ENCODE measurements around the gene IKZF1. TPM values are rescaled to one million over a fixed set of nuclear protein-coding genes. Genes with fewer than 3 reads are reported as not detected.
A peak's percentile ranks its signal among the peaks of the same experiment; 100 is the strongest.

Gene IKZF1
- total and polyA plus RNA-seq, 9 of the 15 experiments (the other 6 are each of a cell fraction or from before 2014, with no cell fraction given) = 12.6 to 85.3 (median 44.7) TPM

DNA sequence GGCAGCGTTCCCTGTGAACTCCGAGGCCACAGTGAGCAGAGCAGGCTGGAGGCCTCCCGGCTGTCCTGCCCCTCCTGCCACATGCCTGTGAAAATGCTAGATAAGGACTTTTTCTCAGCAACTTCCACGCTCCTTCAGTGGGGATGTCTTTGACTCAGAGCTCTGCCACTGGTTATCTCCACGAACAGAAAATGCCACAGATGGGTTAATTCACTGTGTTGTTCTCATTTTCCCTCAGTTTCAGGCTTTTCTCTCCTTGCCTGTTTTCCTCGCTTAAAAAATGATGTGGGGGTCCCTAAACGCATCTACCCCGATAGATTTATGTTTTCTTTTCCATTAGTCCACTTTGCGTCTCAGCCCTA lies 51.3 kb downstream of the IKZF1 start (continued):
- TF ChIP-seq, protein P1, sequence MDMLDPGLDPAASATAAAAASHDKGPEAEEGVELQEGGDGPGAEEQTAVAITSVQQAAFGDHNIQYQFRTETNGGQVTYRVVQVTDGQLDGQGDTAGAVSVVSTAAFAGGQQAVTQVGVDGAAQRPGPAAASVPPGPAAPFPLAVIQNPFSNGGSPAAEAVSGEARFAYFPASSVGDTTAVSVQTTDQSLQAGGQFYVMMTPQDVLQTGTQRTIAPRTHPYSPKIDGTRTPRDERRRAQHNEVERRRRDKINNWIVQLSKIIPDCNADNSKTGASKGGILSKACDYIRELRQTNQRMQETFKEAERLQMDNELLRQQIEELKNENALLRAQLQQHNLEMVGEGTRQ (CRISPR knock-in tag; IDR thresholded peaks at IDR 0.05) = no peak
- TF ChIP-seq, protein P2, sequence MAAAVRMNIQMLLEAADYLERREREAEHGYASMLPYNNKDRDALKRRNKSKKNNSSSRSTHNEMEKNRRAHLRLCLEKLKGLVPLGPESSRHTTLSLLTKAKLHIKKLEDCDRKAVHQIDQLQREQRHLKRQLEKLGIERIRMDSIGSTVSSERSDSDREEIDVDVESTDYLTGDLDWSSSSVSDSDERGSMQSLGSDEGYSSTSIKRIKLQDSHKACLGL (CRISPR knock-in tag; IDR thresholded peaks at IDR 0.05; ENCODE audit: borderline replicate concordance, poor library complexity, severe bottlenecking) = no peak
- TF ChIP-seq, protein P3, sequence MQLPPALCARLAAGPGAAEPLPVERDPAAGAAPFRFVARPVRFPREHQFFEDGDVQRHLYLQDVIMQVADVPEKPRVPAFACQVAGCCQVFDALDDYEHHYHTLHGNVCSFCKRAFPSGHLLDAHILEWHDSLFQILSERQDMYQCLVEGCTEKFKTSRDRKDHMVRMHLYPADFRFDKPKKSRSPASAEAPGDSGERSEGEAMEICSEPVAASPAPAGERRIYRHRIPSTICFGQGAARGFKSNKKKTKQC (CRISPR knock-in tag; IDR thresholded peaks at IDR 0.05) = no peak
- TF ChIP-seq ZEB2 (IDR thresholded peaks at IDR 0.05) (no peak), SMARCA4 (IDR thresholded peaks at IDR 0.05) (peak; percentile 80), SMARCB1 (IDR thresholded peaks at IDR 0.05; ENCODE audit: insufficient read length, low read depth) (no peak), CCAR2 (IDR thresholded peaks at IDR 0.05; ENCODE audit: low read depth, low read length) (no peak), HDAC8 (tag; IDR thresholded peaks at IDR 0.05) (no peak), PTTG1 (tag; IDR thresholded peaks at IDR 0.05; ENCODE audit: low read depth) (no peak), RBFOX2 (IDR thresholded peaks at IDR 0.05; ENCODE audit: low read depth, low read length) (0 out of 2 replicates have a peak, but pooled peaks have one; percentile 31), PRPF4 (IDR thresholded peaks at IDR 0.05; ENCODE audit: insufficient read depth, low read depth, low read length, poor library complexity, severe bottlenecking) (no peak), ZNF75A (CRISPR knock-in tag; IDR thresholded peaks at IDR 0.05) (no peak), ZNF668 (CRISPR knock-in tag; IDR thresholded peaks at IDR 0.05) (no peak), XRCC5 (IDR thresholded peaks at IDR 0.05; ENCODE audit: low read depth, low read length) (0 out of 2 replicates have a peak, but pooled peaks have one; percentile 65), DNMT1 (IDR thresholded peaks at IDR 0.05) (no peak)
- TF ChIP-seq, protein P4, sequence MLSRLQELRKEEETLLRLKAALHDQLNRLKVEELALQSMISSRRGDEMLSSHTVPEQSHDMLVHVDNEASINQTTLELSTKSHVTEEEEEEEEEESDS (CRISPR knock-in tag; IDR thresholded peaks at IDR 0.05) = no peak
- TF ChIP-seq, protein P5, sequence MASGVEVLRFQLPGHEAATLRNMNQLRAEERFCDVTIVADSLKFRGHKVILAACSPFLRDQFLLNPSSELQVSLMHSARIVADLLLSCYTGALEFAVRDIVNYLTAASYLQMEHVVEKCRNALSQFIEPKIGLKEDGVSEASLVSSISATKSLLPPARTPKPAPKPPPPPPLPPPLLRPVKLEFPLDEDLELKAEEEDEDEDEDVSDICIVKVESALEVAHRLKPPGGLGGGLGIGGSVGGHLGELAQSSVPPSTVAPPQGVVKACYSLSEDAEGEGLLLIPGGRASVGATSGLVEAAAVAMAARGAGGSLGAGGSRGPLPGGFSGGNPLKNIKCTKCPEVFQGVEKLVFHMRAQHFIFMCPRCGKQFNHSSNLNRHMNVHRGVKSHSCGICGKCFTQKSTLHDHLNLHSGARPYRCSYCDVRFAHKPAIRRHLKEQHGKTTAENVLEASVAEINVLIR (CRISPR knock-in tag; IDR thresholded peaks at IDR 0.05) = no peak
- TF ChIP-seq, protein P6, sequence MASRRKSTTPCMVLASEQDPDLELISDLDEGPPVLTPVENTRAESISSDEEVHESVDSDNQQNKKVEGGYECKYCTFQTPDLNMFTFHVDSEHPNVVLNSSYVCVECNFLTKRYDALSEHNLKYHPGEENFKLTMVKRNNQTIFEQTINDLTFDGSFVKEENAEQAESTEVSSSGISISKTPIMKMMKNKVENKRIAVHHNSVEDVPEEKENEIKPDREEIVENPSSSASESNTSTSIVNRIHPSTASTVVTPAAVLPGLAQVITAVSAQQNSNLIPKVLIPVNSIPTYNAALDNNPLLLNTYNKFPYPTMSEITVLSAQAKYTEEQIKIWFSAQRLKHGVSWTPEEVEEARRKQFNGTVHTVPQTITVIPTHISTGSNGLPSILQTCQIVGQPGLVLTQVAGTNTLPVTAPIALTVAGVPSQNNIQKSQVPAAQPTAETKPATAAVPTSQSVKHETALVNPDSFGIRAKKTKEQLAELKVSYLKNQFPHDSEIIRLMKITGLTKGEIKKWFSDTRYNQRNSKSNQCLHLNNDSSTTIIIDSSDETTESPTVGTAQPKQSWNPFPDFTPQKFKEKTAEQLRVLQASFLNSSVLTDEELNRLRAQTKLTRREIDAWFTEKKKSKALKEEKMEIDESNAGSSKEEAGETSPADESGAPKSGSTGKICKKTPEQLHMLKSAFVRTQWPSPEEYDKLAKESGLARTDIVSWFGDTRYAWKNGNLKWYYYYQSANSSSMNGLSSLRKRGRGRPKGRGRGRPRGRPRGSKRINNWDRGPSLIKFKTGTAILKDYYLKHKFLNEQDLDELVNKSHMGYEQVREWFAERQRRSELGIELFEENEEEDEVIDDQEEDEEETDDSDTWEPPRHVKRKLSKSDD (conservative IDR thresholded peaks at IDR 0.05; ENCODE audit: low read length) = no peak
- TF ChIP-seq, protein P7, sequence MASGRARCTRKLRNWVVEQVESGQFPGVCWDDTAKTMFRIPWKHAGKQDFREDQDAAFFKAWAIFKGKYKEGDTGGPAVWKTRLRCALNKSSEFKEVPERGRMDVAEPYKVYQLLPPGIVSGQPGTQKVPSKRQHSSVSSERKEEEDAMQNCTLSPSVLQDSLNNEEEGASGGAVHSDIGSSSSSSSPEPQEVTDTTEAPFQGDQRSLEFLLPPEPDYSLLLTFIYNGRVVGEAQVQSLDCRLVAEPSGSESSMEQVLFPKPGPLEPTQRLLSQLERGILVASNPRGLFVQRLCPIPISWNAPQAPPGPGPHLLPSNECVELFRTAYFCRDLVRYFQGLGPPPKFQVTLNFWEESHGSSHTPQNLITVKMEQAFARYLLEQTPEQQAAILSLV (tag; IDR thresholded peaks at IDR 0.05) = no peak
